ENCODE results near the gene HS6ST2. TPM values are rescaled to one million over a fixed set of nuclear protein-coding genes. Genes with fewer than 3 reads are reported as not detected.

HS6ST2 gene
- total RNA-seq, 1 donor from 2014 or later = 43.2 TPM

DNA sequence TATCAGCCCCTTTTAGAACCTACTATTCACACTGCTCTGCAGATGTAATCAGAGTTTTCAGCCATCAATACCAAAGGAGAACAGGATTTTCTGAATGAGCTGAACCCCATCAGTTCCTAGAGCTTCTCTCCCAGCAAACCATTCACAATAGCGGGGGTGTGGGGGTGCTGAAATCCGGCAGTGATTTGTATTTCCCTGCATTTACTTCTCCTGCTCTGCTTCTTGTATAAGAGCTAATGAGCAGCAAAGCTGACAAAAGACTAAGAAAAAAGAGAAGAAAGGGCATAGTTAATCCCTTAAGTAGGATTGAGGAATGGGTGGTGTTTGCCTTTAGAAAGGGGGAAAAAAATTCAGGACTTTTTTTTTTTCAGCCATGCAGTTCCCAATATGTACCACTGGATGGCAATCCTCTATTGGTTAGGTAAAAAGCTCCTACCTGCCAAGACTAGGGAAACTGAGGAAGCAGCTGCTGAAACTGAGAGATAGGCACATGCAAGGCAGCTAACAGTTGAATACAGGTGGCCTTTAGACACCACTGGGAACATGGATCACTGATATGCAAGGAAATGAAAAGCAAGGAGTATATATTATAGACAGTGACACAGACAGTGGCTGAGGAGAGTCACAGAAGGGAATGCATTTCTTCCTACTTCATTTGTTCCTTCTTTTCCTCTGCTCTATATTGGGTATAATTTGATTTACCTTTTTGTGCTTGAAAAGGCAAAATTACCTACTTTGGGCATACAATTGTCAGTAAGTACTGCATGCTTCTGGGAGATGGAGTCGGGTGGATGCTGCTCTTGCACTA is 217.9 kb downstream of the HS6ST2 start:
- no peak overlapping the region for H3K9ac ChIP-seq
- Mint-ChIP-seq H3K4me3 (no peak overlapping the region), H3K9me3 (no peaks in the 10 kb centered on the region), H3K27me3 (ENCODE audit: insufficient read depth, low read depth) (peaks cover 8% of the 10 kb centered on the region), H3K4me1 (peaks cover 40% of the 10 kb centered on the region), H3K36me3 (no peaks in the 10 kb centered on the region), H3K27ac (no peak overlapping the region)
- peaks cover 5% of the 10 kb centered on the region for H3F3A ChIP-seq (ENCODE audit: low read depth)
- H3K4me3 ChIP-seq = no peak overlapping the region
- H4K20me1 ChIP-seq (ENCODE audit: low read depth) = no peaks in the 10 kb centered on the region
- H2AFZ ChIP-seq (replicated peaks) = no peak overlapping the region
- DNase-seq (ENCODE audit: low spot score) = peak; percentile 85
- no peaks in the 10 kb centered on the region for H3K79me2 ChIP-seq (ENCODE audit: low read depth)
- TF ChIP-seq, protein P1, sequence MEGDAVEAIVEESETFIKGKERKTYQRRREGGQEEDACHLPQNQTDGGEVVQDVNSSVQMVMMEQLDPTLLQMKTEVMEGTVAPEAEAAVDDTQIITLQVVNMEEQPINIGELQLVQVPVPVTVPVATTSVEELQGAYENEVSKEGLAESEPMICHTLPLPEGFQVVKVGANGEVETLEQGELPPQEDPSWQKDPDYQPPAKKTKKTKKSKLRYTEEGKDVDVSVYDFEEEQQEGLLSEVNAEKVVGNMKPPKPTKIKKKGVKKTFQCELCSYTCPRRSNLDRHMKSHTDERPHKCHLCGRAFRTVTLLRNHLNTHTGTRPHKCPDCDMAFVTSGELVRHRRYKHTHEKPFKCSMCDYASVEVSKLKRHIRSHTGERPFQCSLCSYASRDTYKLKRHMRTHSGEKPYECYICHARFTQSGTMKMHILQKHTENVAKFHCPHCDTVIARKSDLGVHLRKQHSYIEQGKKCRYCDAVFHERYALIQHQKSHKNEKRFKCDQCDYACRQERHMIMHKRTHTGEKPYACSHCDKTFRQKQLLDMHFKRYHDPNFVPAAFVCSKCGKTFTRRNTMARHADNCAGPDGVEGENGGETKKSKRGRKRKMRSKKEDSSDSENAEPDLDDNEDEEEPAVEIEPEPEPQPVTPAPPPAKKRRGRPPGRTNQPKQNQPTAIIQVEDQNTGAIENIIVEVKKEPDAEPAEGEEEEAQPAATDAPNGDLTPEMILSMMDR (IDR thresholded peaks at IDR 0.05) = peak; percentile 74
- TF ChIP-seq EZH2 (IDR thresholded peaks at IDR 0.05) (no peak), EZH2phosphoT487 (IDR thresholded peaks at IDR 0.05) (peak; percentile 79)
- no peaks in the 10 kb centered on the region for H3K36me3 ChIP-seq
- H3K4me1 ChIP-seq = peaks cover 22% of the 10 kb centered on the region
- no peaks in the 10 kb centered on the region for H3K9me3 ChIP-seq (ENCODE audit: low read depth)
- H3K4me2 ChIP-seq = peak overlapping the region; percentile 20
- no peaks in the 10 kb centered on the region for H3K27me3 ChIP-seq
- H3K27ac ChIP-seq = no peak overlapping the region

DNA sequence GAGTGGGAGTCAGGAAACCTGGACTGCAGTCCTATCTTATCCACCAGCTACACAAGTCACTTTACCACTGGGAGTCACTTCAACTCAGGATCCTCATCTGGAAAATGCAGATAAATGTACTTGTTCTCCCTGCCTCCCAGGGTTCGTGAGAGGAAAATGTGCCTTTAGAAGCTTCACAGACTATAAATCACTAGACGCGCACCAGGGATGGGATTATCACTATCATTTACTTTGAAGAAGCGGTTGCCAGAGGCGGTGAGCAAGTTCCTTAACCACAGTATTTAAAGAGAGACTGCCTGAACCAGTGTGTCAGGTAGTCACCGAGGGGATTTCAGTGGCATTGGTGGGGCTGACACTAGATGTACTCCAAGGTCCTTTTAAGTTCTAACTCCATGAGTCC is 219.5 kb downstream of the HS6ST2 start:
- H3K4me1 ChIP-seq = peaks cover 34% of the 10 kb centered on the region

GRCh38 chrX:132737743-132738142 is 220.7 kb downstream of the HS6ST2 start:
- no peak overlapping the region for H3K27ac Mint-ChIP-seq

More for the DNA sequence above, 219.5 kb downstream of the HS6ST2 start:
- Mint-ChIP-seq H3K27ac (no peak overlapping the region), H3K9me3 (no peaks in the 10 kb centered on the region), H3K4me1 (peaks cover 37% of the 10 kb centered on the region), H3K27me3 (ENCODE audit: insufficient read depth, low read depth) (peaks cover 4% of the 10 kb centered on the region), H3K4me3 (no peak overlapping the region), H3K36me3 (peaks cover 3% of the 10 kb centered on the region)
- DNase-seq (ENCODE audit: low spot score) = no peak
- no peaks in the 10 kb centered on the region for H4K20me1 ChIP-seq (ENCODE audit: low read depth)
- no peak overlapping the region for H3K4me3 ChIP-seq
- no peaks in the 10 kb centered on the region for H3K27me3 ChIP-seq
- no peak for TF ChIP-seq EZH2phosphoT487 (IDR thresholded peaks at IDR 0.05)
- no peaks in the 10 kb centered on the region for H3K36me3 ChIP-seq
- H3K9me3 ChIP-seq (ENCODE audit: low read depth) = peaks cover 3% of the 10 kb centered on the region
- H3F3A ChIP-seq (ENCODE audit: low read depth) = peaks cover 5% of the 10 kb centered on the region
- no peaks in the 10 kb centered on the region for H3K79me2 ChIP-seq (ENCODE audit: low read depth)
- H3K9ac ChIP-seq = no peak overlapping the region
- H2AFZ ChIP-seq (replicated peaks) = no peak overlapping the region
- no peak overlapping the region for H3K27ac ChIP-seq
- H3K4me2 ChIP-seq = no peak overlapping the region

More at GRCh38 chrX:132737743-132738142, 220.7 kb downstream of the HS6ST2 start:
- Histone ChIP-seq H2AFZ (replicated peaks) (no peak overlapping the region), H3K27ac (no peak overlapping the region), H4K20me1 (ENCODE audit: low read depth) (no peaks in the 10 kb centered on the region), H3K9me3 (ENCODE audit: low read depth) (peaks cover 3% of the 10 kb centered on the region), H3K36me3 (no peaks in the 10 kb centered on the region), H3K4me2 (no peak overlapping the region), H3K9ac (no peak overlapping the region), H3K4me3 (no peak overlapping the region), H3K27me3 (no peaks in the 10 kb centered on the region), H3F3A (ENCODE audit: low read depth) (peaks cover 5% of the 10 kb centered on the region), H3K4me1 (peaks cover 29% of the 10 kb centered on the region), H3K79me2 (ENCODE audit: low read depth) (no peaks in the 10 kb centered on the region)
- Mint-ChIP-seq H3K36me3 (peaks cover 3% of the 10 kb centered on the region), H3K9me3 (no peaks in the 10 kb centered on the region), H3K27me3 (ENCODE audit: insufficient read depth, low read depth) (peaks cover 4% of the 10 kb centered on the region), H3K4me1 (peaks cover 29% of the 10 kb centered on the region), H3K4me3 (no peak overlapping the region)
- DNase-seq (ENCODE audit: low spot score) = no peak
- TF ChIP-seq, protein P1 (IDR thresholded peaks at IDR 0.05) = no peak
- TF ChIP-seq EZH2 (IDR thresholded peaks at IDR 0.05) (no peak), EZH2phosphoT487 (IDR thresholded peaks at IDR 0.05) (no peak)

Measured in neural progenitor cell (in vitro differentiated cells).